GM23338 (cell line): ENCODE data around the gene MTHFD1L. TPM values are rescaled to one million over a fixed set of nuclear protein-coding genes. Genes with fewer than 3 reads are reported as not detected.

Experiments
- ATAC-seq: fragments of 200-7000 bp; cut with Tn5 transposase; 3 replicates; pipeline ENCODE4 v1.9.1; 2020
- DNase-seq: peaks from one replicate; pipeline ENCODE4 v3.0.0-alpha.2; 2015; ENCODE audit warnings: low spot score
- H2AFZ ChIP-seq: fragments of 200-600 bp; sonication (generic); 2 replicates; pipeline ENCODE4 v1.8.0; 2016; ENCODE audit warnings: antibody characterized with exemption, mild to moderate bottlenecking, moderate library complexity
- H3F3A ChIP-seq: fragments of 200-600 bp; sonication (generic); replicated peaks from 2 replicates; pipeline ENCODE4 v1.8.0; 2017; ENCODE audit warnings: antibody characterized with exemption, mixed run types, low read depth
- H3K27ac ChIP-seq: fragments of 200-600 bp; sonication (generic); 2 replicates; pipeline ENCODE4 v1.6.1; 2016; ENCODE audit warnings: low read depth
- H3K27me3 ChIP-seq: fragments of 200-600 bp; sonication (generic); 2 replicates; pipeline ENCODE4 v1.8.0; 2016; ENCODE audit warnings: mild to moderate bottlenecking, mixed run types, moderate library complexity; ENCODE audit not compliant: insufficient read depth
- H3K36me3 ChIP-seq: fragments of 200-600 bp; sonication (generic); 2 replicates; pipeline ENCODE4 v1.8.0; 2016; ENCODE audit warnings: mild to moderate bottlenecking; ENCODE audit not compliant: insufficient read depth
- H3K4me1 ChIP-seq: fragments of 200-600 bp; sonication (generic); 2 replicates; pipeline ENCODE4 v1.8.0; 2016; ENCODE audit warnings: mild to moderate bottlenecking, moderate library complexity; ENCODE audit not compliant: insufficient read depth
- H3K4me2 ChIP-seq: fragments of 200-600 bp; sonication (generic); 2 replicates; pipeline ENCODE4 v1.7.1; 2017; ENCODE audit warnings: mixed run types
- H3K4me3 ChIP-seq: fragments of 200-600 bp; sonication (generic); 2 replicates; pipeline ENCODE4 v1.6.1; 2016; ENCODE audit warnings: mixed run types
- H3K79me2 ChIP-seq: fragments of 200-600 bp; sonication (generic); replicated peaks from 2 replicates; pipeline ENCODE4 v1.8.0; 2017; ENCODE audit warnings: mild to moderate bottlenecking; ENCODE audit not compliant: insufficient read depth
- H3K9me2 ChIP-seq: fragments of 200-600 bp; sonication (generic); 2 replicates; pipeline ENCODE4 v1.8.0; 2017; ENCODE audit not compliant: insufficient read depth
- H4K20me1 ChIP-seq: fragments of 200-600 bp; sonication (generic); replicated peaks from 2 replicates; pipeline ENCODE4 v1.8.0; 2017; ENCODE audit warnings: mild to moderate bottlenecking; ENCODE audit not compliant: insufficient read depth
- H3K27ac Mint-ChIP-seq: 2 replicates; pipeline ENCODE4 v1.8.0; 2020; ENCODE audit warnings: inconsistent platforms, mild to moderate bottlenecking, moderate library complexity, mixed read lengths
- H3K27me3 Mint-ChIP-seq: 3 replicates; pipeline ENCODE4 v1.8.0; 2022; ENCODE audit warnings: low read depth, mild to moderate bottlenecking, moderate library complexity, mixed read lengths, inconsistent platforms; ENCODE audit not compliant: insufficient read depth, poor library complexity
- H3K36me3 Mint-ChIP-seq: 3 replicates; pipeline ENCODE4 v1.8.0; 2021; ENCODE audit warnings: low read depth, mild to moderate bottlenecking, inconsistent platforms, moderate library complexity, mixed read lengths
- H3K4me1 Mint-ChIP-seq: 3 replicates; pipeline ENCODE4 v1.8.0; 2020; ENCODE audit warnings: mild to moderate bottlenecking, inconsistent platforms, mixed read lengths
- H3K4me3 Mint-ChIP-seq: 3 replicates; pipeline ENCODE4 v1.8.0; 2021; ENCODE audit warnings: moderate library complexity, mild to moderate bottlenecking, inconsistent platforms, mixed read lengths
- H3K9me3 Mint-ChIP-seq: 3 replicates; pipeline ENCODE4 v1.8.0; 2020; ENCODE audit warnings: moderate library complexity, mild to moderate bottlenecking, inconsistent platforms, mixed read lengths
- CREB1 ChIP-seq: fragments of 250-450 bp; sonication (Bioruptor Pico); IDR thresholded peaks from 2 replicates; pipeline ENCODE4 v1.5.0; 2020; ENCODE audit warnings: low read depth, mild to moderate bottlenecking, moderate library complexity
- CTCF ChIP-seq, 2 experiments: fragments of 200-600 bp in 1 of 2; sonication (generic) in 1 of 2; conservative IDR thresholded peaks; 2 replicates each; pipeline versions ENCODE4 v1.5.1 to v1.6.1; 2016 to 2017; ENCODE audit warnings: antibody characterized with exemption in 2 of 2, low read depth in 2 of 2, mild to moderate bottlenecking in 2 of 2, moderate library complexity in 1 of 2
- EZH2 ChIP-seq: fragments of 200-600 bp; sonication (generic); IDR thresholded peaks from one replicate; pipeline ENCODE4 v1.8.0; 2017; ENCODE audit warnings: antibody characterized with exemption, mild to moderate bottlenecking, low read depth; ENCODE audit not compliant: unreplicated experiment
- EZH2phosphoT487 ChIP-seq: fragments of 200-600 bp; sonication (generic); IDR thresholded peaks from one replicate; pipeline ENCODE4 v1.8.1; 2018; ENCODE audit warnings: antibody characterized with exemption; ENCODE audit not compliant: unreplicated experiment
- JUNB ChIP-seq: IDR thresholded peaks from one replicate; pipeline ENCODE4 v1.6.1; 2016; ENCODE audit warnings: antibody characterized with exemption; ENCODE audit not compliant: unreplicated experiment
- NANOG ChIP-seq: IDR thresholded peaks from 2 replicates; pipeline ENCODE4 v1.6.1; 2016; ENCODE audit warnings: antibody characterized with exemption, borderline replicate concordance
- POLR2AphosphoS5 ChIP-seq: IDR thresholded peaks from 2 replicates; pipeline ENCODE4 v1.6.1; 2016; ENCODE audit warnings: antibody characterized with exemption, low read depth
- STAT1 ChIP-seq: IDR thresholded peaks from one replicate; pipeline ENCODE4 v1.6.1; 2016; ENCODE audit warnings: antibody characterized with exemption; ENCODE audit not compliant: unreplicated experiment
- ZNF114 ChIP-seq: fragments of 250-450 bp; sonication (Bioruptor Pico); IDR thresholded peaks from 2 replicates; pipeline ENCODE4 v1.5.0; 2020; ENCODE audit warnings: mild to moderate bottlenecking, moderate library complexity
- ZNF462 ChIP-seq: fragments of 250-450 bp; sonication (Bioruptor Pico); IDR thresholded peaks from 2 replicates; pipeline ENCODE4 v1.5.0; 2020; ENCODE audit warnings: mild to moderate bottlenecking, moderate library complexity
- polyA plus RNA-seq: library from polyadenylated mRNA; unstranded; fragments of >200 nt; fragmentation: Nextera tagmentation; extraction: Ambion mirVana; gene quantifications from 2 replicates; pipeline ENCODE4 v1.2.1, GENCODE V29; 2016
- total RNA-seq: library from RNA; depleted of rRNA; stranded (reverse); fragments of >200 nt; shearing (Covaris generic); gene quantifications from 2 replicates; pipeline ENCODE4 v1.2.3, GENCODE V29; 2014
- TF ChIP-seq, protein P1 (sequence below): IDR thresholded peaks from one replicate; pipeline ENCODE4 v1.6.1; 2018; ENCODE audit warnings: antibody characterized with exemption; ENCODE audit not compliant: unreplicated experiment

Gene MTHFD1L
- total and polyA plus RNA-seq, 2 experiments from 2014 or later = 53.2 to 66.8 TPM

DNA sequence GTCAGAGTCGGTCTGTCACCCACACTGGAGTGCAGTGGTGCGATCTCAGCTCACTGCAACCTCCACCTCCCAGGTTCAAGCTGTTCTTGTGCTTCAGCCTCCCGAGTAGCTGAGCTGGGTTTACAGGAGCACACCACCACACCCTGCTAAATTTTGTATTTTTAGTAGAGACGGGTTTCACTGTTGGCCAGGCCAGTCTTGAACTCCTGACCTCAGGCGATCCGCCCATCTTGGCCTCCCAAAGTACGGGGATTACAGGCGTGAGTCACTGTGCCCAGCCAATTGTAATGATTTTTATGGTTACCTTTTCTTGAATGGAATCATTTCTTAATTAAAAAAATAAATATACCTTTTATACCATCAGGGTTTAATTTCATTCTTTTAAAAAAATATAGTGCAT, 105.7 kb downstream of the MTHFD1L start (continued):
- TF ChIP-seq CTCF (conservative IDR thresholded peaks at IDR 0.05; ENCODE audit: low read depth in 2 of 2) (no peak), EZH2phosphoT487 (no peak), STAT1 (no peak), EZH2 (no peak), JUNB (no peak), ZNF114 (CRISPR knock-in tag) (no peak)
- TF ChIP-seq, protein P1, sequence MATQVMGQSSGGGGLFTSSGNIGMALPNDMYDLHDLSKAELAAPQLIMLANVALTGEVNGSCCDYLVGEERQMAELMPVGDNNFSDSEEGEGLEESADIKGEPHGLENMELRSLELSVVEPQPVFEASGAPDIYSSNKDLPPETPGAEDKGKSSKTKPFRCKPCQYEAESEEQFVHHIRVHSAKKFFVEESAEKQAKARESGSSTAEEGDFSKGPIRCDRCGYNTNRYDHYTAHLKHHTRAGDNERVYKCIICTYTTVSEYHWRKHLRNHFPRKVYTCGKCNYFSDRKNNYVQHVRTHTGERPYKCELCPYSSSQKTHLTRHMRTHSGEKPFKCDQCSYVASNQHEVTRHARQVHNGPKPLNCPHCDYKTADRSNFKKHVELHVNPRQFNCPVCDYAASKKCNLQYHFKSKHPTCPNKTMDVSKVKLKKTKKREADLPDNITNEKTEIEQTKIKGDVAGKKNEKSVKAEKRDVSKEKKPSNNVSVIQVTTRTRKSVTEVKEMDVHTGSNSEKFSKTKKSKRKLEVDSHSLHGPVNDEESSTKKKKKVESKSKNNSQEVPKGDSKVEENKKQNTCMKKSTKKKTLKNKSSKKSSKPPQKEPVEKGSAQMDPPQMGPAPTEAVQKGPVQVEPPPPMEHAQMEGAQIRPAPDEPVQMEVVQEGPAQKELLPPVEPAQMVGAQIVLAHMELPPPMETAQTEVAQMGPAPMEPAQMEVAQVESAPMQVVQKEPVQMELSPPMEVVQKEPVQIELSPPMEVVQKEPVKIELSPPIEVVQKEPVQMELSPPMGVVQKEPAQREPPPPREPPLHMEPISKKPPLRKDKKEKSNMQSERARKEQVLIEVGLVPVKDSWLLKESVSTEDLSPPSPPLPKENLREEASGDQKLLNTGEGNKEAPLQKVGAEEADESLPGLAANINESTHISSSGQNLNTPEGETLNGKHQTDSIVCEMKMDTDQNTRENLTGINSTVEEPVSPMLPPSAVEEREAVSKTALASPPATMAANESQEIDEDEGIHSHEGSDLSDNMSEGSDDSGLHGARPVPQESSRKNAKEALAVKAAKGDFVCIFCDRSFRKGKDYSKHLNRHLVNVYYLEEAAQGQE = no peak

- Histone ChIP-seq H4K20me1 (peaks cover 8% of the 10 kb centered on the region), H3K4me3 (no peak overlapping the region), H3K27me3 (no peaks in the 10 kb centered on the region), H3F3A (no peaks in the 10 kb centered on the region), H2AFZ (no peak overlapping the region), H3K4me2 (no peak overlapping the region), H3K36me3 (peaks cover 26% of the 10 kb centered on the region), H3K79me2 (no peaks in the 10 kb centered on the region), H3K9me2 (no peaks in the 10 kb centered on the region), H3K4me1 (0 out of 2 replicates have a peak, but pooled peaks cover 6% of the 10 kb centered on the region), H3K27ac (no peak overlapping the region)
- no peaks in the 10 kb centered on the region for H3K9me3 Mint-ChIP-seq
- H3K27ac Mint-ChIP-seq = no peak overlapping the region
- H3K4me3 Mint-ChIP-seq = no peak overlapping the region
- peaks cover 2% of the 10 kb centered on the region for H3K27me3 Mint-ChIP-seq
- ATAC-seq (no peak), DNase-seq (no peak)
- H3K4me1 Mint-ChIP-seq = peaks cover 5% of the 10 kb centered on the region; the same call in 2 of the 3 replicates
- H3K36me3 Mint-ChIP-seq = peaks cover 58% of the 10 kb centered on the region
- no peak for TF ChIP-seq STAT1
- TF ChIP-seq EZH2 = no peak
- TF ChIP-seq ZNF114 (CRISPR knock-in tag) = no peak
- TF ChIP-seq NANOG = no peak
- no peak for TF ChIP-seq POLR2AphosphoS5
- TF ChIP-seq CREB1 (CRISPR knock-in tag) = no peak
- no peak for TF ChIP-seq CTCF (conservative IDR thresholded peaks at IDR 0.05; ENCODE audit: low read depth in 2 of 2)
- TF ChIP-seq JUNB = no peak
- TF ChIP-seq ZNF462 (CRISPR knock-in tag) = no peak
Measured at GRCh38 chr6:150975136-150975535, 109.6 kb downstream of the MTHFD1L start.
